ENCODE data around the gene KLF14. TPM values are rescaled to one million over a fixed set of nuclear protein-coding genes. Genes with fewer than 3 reads are reported as not detected.

The KLF14 gene
- total RNA-seq: not detected in 2 replicates

DNA sequence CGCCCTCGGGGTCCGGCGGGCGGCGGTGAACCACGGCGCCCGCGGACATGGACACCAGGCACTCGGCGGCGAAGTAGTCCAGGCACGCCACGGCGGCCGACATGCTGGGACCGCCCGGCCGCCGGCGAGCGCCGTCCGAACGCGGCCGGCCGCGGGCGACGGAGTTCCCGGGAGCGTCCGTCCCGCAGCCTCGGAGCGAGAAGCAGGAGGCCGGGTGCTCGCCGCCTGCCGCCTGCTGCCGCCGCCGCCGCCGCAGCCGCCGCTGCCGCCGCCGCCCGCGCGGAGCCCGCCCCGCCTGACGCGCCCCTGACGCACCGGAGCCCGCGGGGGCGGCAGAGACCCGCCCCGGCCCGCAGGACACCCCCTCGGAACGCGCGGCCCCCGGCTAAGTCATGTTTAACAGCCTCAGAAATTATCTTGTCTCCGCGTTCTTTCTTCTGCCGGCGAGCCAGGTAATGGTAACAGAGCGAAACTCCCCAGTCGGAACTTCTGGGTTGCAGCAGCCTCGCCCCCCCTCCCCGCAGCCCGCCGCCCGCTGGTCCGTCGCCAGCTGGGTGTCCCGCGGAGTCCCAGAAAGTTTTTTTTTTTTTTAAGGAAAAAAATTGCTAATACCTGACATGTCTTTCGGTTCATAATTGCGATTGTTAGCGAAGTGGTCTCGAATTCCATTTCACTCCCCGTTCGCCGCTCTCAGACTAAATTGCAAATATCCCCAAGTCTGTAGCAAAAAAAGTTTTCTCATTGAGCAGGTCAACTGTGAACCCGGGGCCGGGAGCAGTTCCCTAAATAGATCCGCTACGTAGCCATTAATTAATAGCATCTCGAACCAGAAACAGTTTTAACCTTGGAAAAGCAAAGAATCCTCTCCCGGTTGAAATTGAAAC lies at the start of gene KLF14:
TSS of gene KLF14 (minus strand) at position 277 of the 884 bp plus-strand sequence. CDS start at position 103, 174 bp downstream.

Other genes starting within 250 kb of the KLF14 start
- gene MEST, start 242.1 kb downstream of the KLF14 start, total RNA-seq: 262 and 361 TPM in 2 replicates
- gene COPG2, start 65.5 kb downstream of the KLF14 start, total RNA-seq: 35.3 and 35.6 TPM in 2 replicates
- not detected in 2 replicates for gene TSGA13, start 47.7 kb downstream of the KLF14 start, total RNA-seq